ENCODE results near the gene ZGPAT. TPM values are rescaled to one million over a fixed set of nuclear protein-coding genes. Genes with fewer than 3 reads are reported as not detected.

Gene ZGPAT
- total and polyA plus RNA-seq, 2 of the 8 experiments (the other 6 are each of a cell fraction or from before 2014, with no cell fraction given): 14.5 to 21.4 TPM

DNA sequence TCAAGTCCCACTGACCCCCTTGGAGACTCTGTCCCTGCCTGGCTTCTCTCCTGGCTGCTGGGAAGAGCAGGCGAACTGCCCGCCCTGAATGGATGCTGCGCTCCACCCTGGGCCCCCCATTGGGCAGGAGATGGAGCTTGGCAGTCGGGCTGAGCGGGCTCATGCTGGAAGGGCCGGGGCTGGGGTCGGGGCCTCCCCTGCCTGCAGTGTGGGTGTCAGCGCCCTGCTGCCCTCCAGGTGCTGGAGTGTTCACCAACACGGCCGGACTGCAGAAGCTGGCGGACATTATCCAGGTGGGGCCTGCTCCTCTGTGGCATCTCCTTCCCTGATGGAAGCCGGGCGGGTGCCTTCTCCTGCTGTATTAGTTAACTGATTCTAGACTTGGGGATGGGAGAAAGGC, 27.4 kb upstream of the ZGPAT start:
- Histone ChIP-seq H4K20me1 (replicated peaks in 1 of 2; ENCODE audit: control insufficient read depth in 1 of 2, insufficient read depth in 2 of 2, low read length in 2 of 2) (peaks cover 0 to 7% of the 10 kb centered on the region in 2 experiments), H4K5ac (ENCODE audit: insufficient read length, low read depth, low read length) (no peak overlapping the region), H3K27me3 (replicated peaks in 1 of 4; ENCODE audit: control insufficient read depth in 3 of 4, extremely low read depth in 1 of 4, insufficient read depth in 3 of 4, low read length in 3 of 4) (no peaks in the 10 kb centered on the region), H3K14ac (ENCODE audit: insufficient read length) (no peak overlapping the region), H2AK5ac (ENCODE audit: low read depth, low read length) (no peak overlapping the region), H2BK5ac (ENCODE audit: low read depth, low read length) (no peak overlapping the region), H3K4me3 (ENCODE audit: extremely low read depth in 1 of 4, insufficient read depth in 2 of 4, low read depth in 3 of 4, low read length in 4 of 4) (no peak overlapping the region), H4K91ac (replicated peaks; ENCODE audit: insufficient read length, low read length) (no peak overlapping the region), H4K8ac (ENCODE audit: extremely low read depth, insufficient read depth, low read length) (no peak overlapping the region), H2BK20ac (ENCODE audit: low read length) (no peak overlapping the region), H3K79me2 (ENCODE audit: control insufficient read depth in 1 of 2, insufficient read depth in 2 of 2, low read length in 2 of 2) (no peaks in the 10 kb centered on the region), H3K27ac (ENCODE audit: low read depth, low read length) (no peak overlapping the region), H3K18ac (ENCODE audit: extremely low read depth, low read length) (no peak overlapping the region), H2AFZ (ENCODE audit: low read length) (no peak overlapping the region), H2BK12ac (ENCODE audit: low read depth, low read length) (no peak overlapping the region), H3K4ac (replicated peaks; ENCODE audit: insufficient read length, low read depth, low read length) (no peak overlapping the region), H2BK120ac (replicated peaks; ENCODE audit: low read depth, low read length) (no peak overlapping the region), H3K56ac (replicated peaks; ENCODE audit: insufficient read length, low read depth, low read length) (no peak overlapping the region), H2BK15ac (ENCODE audit: low read length) (no peak overlapping the region), H3K9me3 (ENCODE audit: insufficient read depth in 2 of 2, low read depth in 1 of 2, low read length in 1 of 2) (no peaks in the 10 kb centered on the region), H3K79me1 (ENCODE audit: low read depth, low read length) (no peaks in the 10 kb centered on the region), H3K9ac (replicated peaks in 1 of 4; ENCODE audit: extremely low read depth in 1 of 4, low read depth in 3 of 4, low read length in 3 of 4) (no peak overlapping the region), H3K36me3 (ENCODE audit: control insufficient read depth in 2 of 4, insufficient read depth in 4 of 4, low read length in 3 of 4) (peaks cover 0 to 5% (median 2%) of the 10 kb centered on the region in 4 experiments; a peak in 4 of 8 replicates), H3K23me2 (ENCODE audit: low read depth, low read length) (no peaks in the 10 kb centered on the region; the same call in 1 of the 2 replicates), H3K4me1 (replicated peaks in 1 of 4; ENCODE audit: control insufficient read depth in 3 of 4, insufficient read depth in 4 of 4, low read length in 3 of 4) (no peaks in the 10 kb centered on the region), H3K23ac (ENCODE audit: insufficient read length) (no peak overlapping the region), H3K4me2 (ENCODE audit: insufficient read depth in 1 of 2, low read depth in 2 of 2, low read length in 2 of 2) (no peak overlapping the region)
- DNase-seq (ENCODE audit: low read depth in 1 of 2, low spot score in 2 of 2): no peak
- ChIA-PET POLR2A (ENCODE audit: partially characterized antibody) (interaction anchor here (0.9 to 1.7 kb wide), 5 partner anchors 8 to 101 kb away, joined by 3 to 6 read pairs (median 4); partner anchors contain the start of gene RTEL1), CTCF (ENCODE audit: partially characterized antibody) (interaction anchor here (1.1 kb wide), 1 partner anchor 22 kb away, joined by 3 read pairs; the partner anchor contains the start of gene RTEL1)
- TF ChIP-seq KDM4A (IDR thresholded peaks at IDR 0.05; ENCODE audit: low read depth, low read length, severe bottlenecking) (no peak), SIRT6 (IDR thresholded peaks at IDR 0.05; ENCODE audit: low read length) (no peak), RBBP5 (IDR thresholded peaks at IDR 0.05; ENCODE audit: borderline replicate concordance, low read depth, low read length) (no peak), YY1 (IDR thresholded peaks at IDR 0.05; ENCODE audit: low read depth, low read length) (no peak), CREB1 (IDR thresholded peaks at IDR 0.05) (no peak), MAFK (IDR thresholded peaks at IDR 0.05; ENCODE audit: low read depth, low read length) (no peak), TAF7 (optimal IDR thresholded peaks at IDR 0.05; ENCODE audit: borderline replicate concordance, low read depth, low read length) (no peak), NRF1 (IDR thresholded peaks at IDR 0.05; ENCODE audit: low read depth, low read length) (no peak)
- FAIRE-seq: no peak
- WGBS, 2 experiments (ENCODE audit: extremely low coverage in 1 of 2, insufficient coverage in 1 of 2, insufficient read length in 1 of 2, insufficient replicate concordance in 2 of 2, low coverage in 1 of 2, low lambda C conversion rate in 2 of 2, missing lambda C conversion rate in 1 of 2): 96% methylated on average over 11 of the region's 13 CpGs; no CpG with 5 or more reads in 1 of the 2 experiments

All from H1 (cell line).